ENCODE data around the gene MPP2.
A peak's percentile ranks its signal among the peaks of the same experiment; 100 is the strongest.

GRCh38 chr17:43878260-43879175, 28.8 kb downstream of the MPP2 start:
- TF ChIP-seq CTCF (IDR thresholded peaks at IDR 0.05) (peak; percentile 82 to 95 (median 94)), POLR2A (IDR thresholded peaks at IDR 0.05) (no peak)

Measured in testis (tissue), 2 donors.